Neural progenitor cell (in vitro differentiated cells): Measurements from ENCODE around the gene PRM1.

ENCODE experiments used
- EZH2 ChIP-seq: fragments of 200-600 bp; sonication (generic); IDR thresholded peaks from 2 replicates; pipeline ENCODE4 v1.6.1; 2017; ENCODE audit warnings: antibody characterized with exemption, mild to moderate bottlenecking, moderate library complexity
- EZH2phosphoT487 ChIP-seq: fragments of 200-600 bp; sonication (generic); IDR thresholded peaks from 2 replicates; pipeline ENCODE4 v1.6.1; 2017; ENCODE audit warnings: antibody characterized with exemption
- TF ChIP-seq, protein P1 (sequence below): fragments of 200-600 bp; sonication (generic); IDR thresholded peaks from 2 replicates; pipeline ENCODE4 v1.5.1; 2017; ENCODE audit warnings: antibody characterized with exemption, mild to moderate bottlenecking

- TF ChIP-seq, protein P1, sequence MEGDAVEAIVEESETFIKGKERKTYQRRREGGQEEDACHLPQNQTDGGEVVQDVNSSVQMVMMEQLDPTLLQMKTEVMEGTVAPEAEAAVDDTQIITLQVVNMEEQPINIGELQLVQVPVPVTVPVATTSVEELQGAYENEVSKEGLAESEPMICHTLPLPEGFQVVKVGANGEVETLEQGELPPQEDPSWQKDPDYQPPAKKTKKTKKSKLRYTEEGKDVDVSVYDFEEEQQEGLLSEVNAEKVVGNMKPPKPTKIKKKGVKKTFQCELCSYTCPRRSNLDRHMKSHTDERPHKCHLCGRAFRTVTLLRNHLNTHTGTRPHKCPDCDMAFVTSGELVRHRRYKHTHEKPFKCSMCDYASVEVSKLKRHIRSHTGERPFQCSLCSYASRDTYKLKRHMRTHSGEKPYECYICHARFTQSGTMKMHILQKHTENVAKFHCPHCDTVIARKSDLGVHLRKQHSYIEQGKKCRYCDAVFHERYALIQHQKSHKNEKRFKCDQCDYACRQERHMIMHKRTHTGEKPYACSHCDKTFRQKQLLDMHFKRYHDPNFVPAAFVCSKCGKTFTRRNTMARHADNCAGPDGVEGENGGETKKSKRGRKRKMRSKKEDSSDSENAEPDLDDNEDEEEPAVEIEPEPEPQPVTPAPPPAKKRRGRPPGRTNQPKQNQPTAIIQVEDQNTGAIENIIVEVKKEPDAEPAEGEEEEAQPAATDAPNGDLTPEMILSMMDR = no peak
- TF ChIP-seq EZH2phosphoT487 (no peak), EZH2 (no peak)
Observed at GRCh38 chr16:11307639-11308492, 26.7 kb upstream of the PRM1 start.
